GM12874 (cell line): ENCODE measurements around the gene DTX4.

Source experiments
- CTCF ChIP-seq: IDR thresholded peaks from 2 replicates; pipeline ENCODE4 v1.5.1; 2011; ENCODE audit warnings: low read depth, mild to moderate bottlenecking, control low read depth, low read length, moderate library complexity; ENCODE audit not compliant: insufficient read depth

DTX4 gene

GRCh38 chr11:59204746-59205145 lies 32.8 kb downstream of the DTX4 start:
- TF ChIP-seq CTCF: no peak

- no peak for TF ChIP-seq CTCF
These were observed 33.7 kb downstream of the DTX4 start for GRCh38 chr11:59205648-59206047.

- peak; percentile 73 for TF ChIP-seq CTCF
These were observed 34.7 kb downstream of the DTX4 start for GRCh38 chr11:59206635-59207034.

GRCh38 chr11:59207988-59208451 lies 36.1 kb downstream of the DTX4 start:
- peak; percentile 61 for TF ChIP-seq CTCF

- TF ChIP-seq CTCF: no peak
These were observed 37.0 kb downstream of the DTX4 start for GRCh38 chr11:59208956-59209355.

- TF ChIP-seq CTCF: no peak
These were observed 40.3 kb downstream of the DTX4 start for GRCh38 chr11:59212222-59212621.

GRCh38 chr11:59212744-59213631 lies 41.1 kb downstream of the DTX4 start, which contains the start of gene MPEG1:
Gene MPEG1, minus strand, starts transcription at chr11:59212927. Its CDS starts 62 bp downstream, at chr11:59212865.
- TF ChIP-seq CTCF: no peak
